ENCODE data around the gene TNRC6B.

GRCh38 chr22:40128989-40129388, 48.7 kb upstream of the TNRC6B start:
- no peak for TF ChIP-seq CTCF (IDR thresholded peaks at IDR 0.05; ENCODE audit: insufficient read depth, low read length)
- no peak for TF ChIP-seq POLR2AphosphoS5 (IDR thresholded peaks at IDR 0.05; ENCODE audit: low read depth)
- no peak for TF ChIP-seq REST (IDR thresholded peaks at IDR 0.05; ENCODE audit: insufficient replicate concordance, low read depth)
- TF ChIP-seq SPI1 (IDR thresholded peaks at IDR 0.05; ENCODE audit: borderline replicate concordance, low read depth): no peak

Measured in HL-60 (cell line).